Neural cell (in vitro differentiated cells): ENCODE data around the gene CAMK1D.

Source experiments
- CTCF ChIP-seq: fragments of 450-650 bp; IDR thresholded peaks from 2 replicates; pipeline ENCODE4 v1.5.1; 2014; ENCODE audit warnings: antibody characterized with exemption, mild to moderate bottlenecking, moderate library complexity; ENCODE audit not compliant: poor library complexity, severe bottlenecking
- EP300 ChIP-seq: fragments of 450-650 bp; conservative IDR thresholded peaks from 2 replicates; pipeline ENCODE4 v1.6.1; 2014; ENCODE audit warnings: antibody characterized with exemption, mild to moderate bottlenecking, moderate library complexity; ENCODE audit not compliant: poor library complexity, severe bottlenecking
- EZH2 ChIP-seq: fragments of 200-600, 300-800 bp; shearing (Covaris generic), sonication (generic); IDR thresholded peaks from 2 replicates; pipeline ENCODE4 v1.6.1; 2014; ENCODE audit warnings: antibody characterized with exemption, low read length, borderline replicate concordance, mild to moderate bottlenecking; ENCODE audit not compliant: insufficient read depth, poor library complexity, severe bottlenecking
- MXI1 ChIP-seq: fragments of 450-650 bp; conservative IDR thresholded peaks from 2 replicates; pipeline ENCODE4 v1.6.1; 2014; ENCODE audit warnings: antibody characterized with exemption, mild to moderate bottlenecking; ENCODE audit not compliant: poor library complexity, severe bottlenecking
- POLR2AphosphoS5 ChIP-seq: IDR thresholded peaks from 2 replicates; pipeline ENCODE4 v1.6.1; 2012
- RAD21 ChIP-seq: fragments of 450-650 bp; conservative IDR thresholded peaks from 2 replicates; pipeline ENCODE4 v1.6.1; 2014; ENCODE audit warnings: antibody characterized with exemption, mild to moderate bottlenecking, moderate library complexity
- REST ChIP-seq: IDR thresholded peaks from 2 replicates; pipeline ENCODE4 v1.6.1; 2012; ENCODE audit warnings: borderline replicate concordance
- SMC3 ChIP-seq: fragments of 450-650 bp; conservative IDR thresholded peaks from 2 replicates; pipeline ENCODE4 v1.6.1; 2014; ENCODE audit warnings: antibody characterized with exemption, mild to moderate bottlenecking, moderate library complexity; ENCODE audit not compliant: poor library complexity
- TAF1 ChIP-seq: IDR thresholded peaks from 2 replicates; pipeline ENCODE4 v1.6.1; 2012; ENCODE audit warnings: low read depth

- no peak for TF ChIP-seq CTCF
- TF ChIP-seq EZH2, result no peak
- no peak for TF ChIP-seq SMC3
- no peak for TF ChIP-seq POLR2AphosphoS5
- TF ChIP-seq TAF1, result no peak
- no peak for TF ChIP-seq RAD21
- no peak for TF ChIP-seq REST
- no peak for TF ChIP-seq MXI1
- no peak for TF ChIP-seq EP300
These were observed 15.8 kb upstream of the CAMK1D start for GRCh38 chr10:12333380-12334185.
